Activated CD8-positive, alpha-beta T cell treated with anti-CD3 and anti-CD28 coated beads for 36 hours (primary cell): ENCODE data around the gene ZC3HAV1. TPM values are rescaled to one million over a fixed set of nuclear protein-coding genes. Genes with fewer than 3 reads are reported as not detected.

Source experiments
- ATAC-seq: fragments of 200-7000 bp; cut with Tn5 transposase; one replicate; pipeline ENCODE4 v1.10.0; 2021; ENCODE audit warnings: mild to moderate bottlenecking, moderate library complexity
- CTCF ChIA-PET: fragments of 350-600 bp; sonication (Branson Sonifier 250); formaldehyde crosslinking; loops from one replicate; lab custom pipeline; 2021; ENCODE audit warnings: antibody characterized with exemption; lab: Charles Lee
- POLR2A ChIA-PET: fragments of 350-600 bp; sonication (Branson Sonifier 250); formaldehyde crosslinking; loops from one replicate; lab custom pipeline; 2021; ENCODE audit warnings: antibody characterized with exemption; lab: Charles Lee
- DNase-seq: peaks from one replicate; pipeline ENCODE4 v3.0.0-alpha.2; 2020
- H3K27ac Mint-ChIP-seq: one replicate; pipeline ENCODE4 v1.8.0; 2021; ENCODE audit warnings: mild to moderate bottlenecking, mixed read lengths
- H3K27me3 Mint-ChIP-seq: one replicate; pipeline ENCODE4 v1.8.0; 2021; ENCODE audit warnings: mixed read lengths
- H3K36me3 Mint-ChIP-seq: one replicate; pipeline ENCODE4 v1.8.0; 2021; ENCODE audit warnings: low read depth, mixed read lengths
- H3K4me1 Mint-ChIP-seq: one replicate; pipeline ENCODE4 v1.8.0; 2021; ENCODE audit warnings: low read depth, mixed read lengths
- H3K4me3 Mint-ChIP-seq: one replicate; pipeline ENCODE4 v1.8.0; 2021; ENCODE audit warnings: mild to moderate bottlenecking, moderate library complexity, mixed read lengths
- H3K9me3 Mint-ChIP-seq: one replicate; pipeline ENCODE4 v1.8.0; 2021; ENCODE audit warnings: mixed read lengths
- CTCF ChIP-seq: fragments of 200-600 bp; IDR thresholded peaks from one replicate; pipeline ENCODE4 v1.8.0; 2022; ENCODE audit warnings: antibody characterized with exemption, mild to moderate bottlenecking
- intact Hi-C: fragments of 100-400 bp; cut with micrococcal nuclease; formaldehyde crosslinking; loops from one replicate; pipeline ENCODE4 v1.10.0; 2022
- total RNA-seq, 2 experiments: library from RNA; stranded (reverse); gene quantifications; one replicate each; pipeline ENCODE4 v1.2.3, GENCODE V29; 2021

Gene ZC3HAV1
- total RNA-seq, 2 experiments from 2014 or later, result 125 to 128 TPM

GRCh38 chr7:139016931-139017511 is 92.5 kb downstream of the ZC3HAV1 start:
- POLR2A ChIA-PET, result interaction anchor here (0.8 to 2.2 kb wide), 3 partner anchors 18 to 129 kb away, joined by 3 to 9 read pairs (median 3); no protein-coding TSS in a partner anchor
- Mint-ChIP-seq H3K36me3 (peaks cover 5% of the 10 kb centered on the region), H3K27ac (no peak overlapping the region), H3K27me3 (no peaks in the 10 kb centered on the region), H3K4me3 (no peak overlapping the region), H3K4me1 (peaks cover 6% of the 10 kb centered on the region), H3K9me3 (no peaks in the 10 kb centered on the region)
- peak; percentile 94 for ATAC-seq
- intact Hi-C loops, result loop anchor here (10.0 kb wide), 1 partner anchor 328 kb away; the partner anchor contains the start of gene FMC1
- TF ChIP-seq CTCF, result peak; percentile 77
- DNase-seq, result peak; percentile 79
- CTCF ChIA-PET, result interaction anchor here (0.7 to 3.0 kb wide), 33 partner anchors 8 to 431 kb away, joined by 3 to 24 read pairs (median 4); partner anchors contain the start of gene ZC3HAV1L

- CTCF ChIA-PET, result interaction anchor here (1.1 kb wide), 1 partner anchor 64 kb away, joined by 3 read pairs; no protein-coding TSS in a partner anchor
- DNase-seq (no peak), ATAC-seq (no peak)
- POLR2A ChIA-PET, result no interaction called here
- Mint-ChIP-seq H3K9me3 (no peaks in the 10 kb centered on the region), H3K4me3 (no peak overlapping the region), H3K27ac (no peak overlapping the region), H3K4me1 (no peaks in the 10 kb centered on the region), H3K27me3 (no peaks in the 10 kb centered on the region), H3K36me3 (no peaks in the 10 kb centered on the region)
- TF ChIP-seq CTCF, result no peak
- intact Hi-C loops, result loop anchor here (10.0 kb wide), 1 partner anchor 333 kb away; the partner anchor contains the start of gene FMC1
Observed at GRCh38 chr7:139011373-139011772, 98.1 kb downstream of the ZC3HAV1 start.

GRCh38 chr7:139004321-139005090 is 105.0 kb downstream of the ZC3HAV1 start:
- Mint-ChIP-seq H3K36me3 (no peaks in the 10 kb centered on the region), H3K27ac (no peak overlapping the region), H3K4me3 (no peak overlapping the region), H3K9me3 (peaks cover 19% of the 10 kb centered on the region), H3K4me1 (peaks cover under 1% of the 10 kb centered on the region), H3K27me3 (no peaks in the 10 kb centered on the region)
- POLR2A ChIA-PET, result no interaction called here
- DNase-seq (no peak), ATAC-seq (no peak)
- no peak for TF ChIP-seq CTCF
- CTCF ChIA-PET, result interaction anchor here (1.1 to 1.4 kb wide), 2 partner anchors 13 to 71 kb away, joined by 3 to 7 read pairs; no protein-coding TSS in a partner anchor
- intact Hi-C loops, result no loop called here

GRCh38 chr7:138999414-138999813 is 110.1 kb downstream of the ZC3HAV1 start:
- ChIA-PET POLR2A (no interaction called here), CTCF (interaction anchor here (1.3 kb wide), 1 partner anchor 113 kb away, joined by 4 read pairs; no protein-coding TSS in a partner anchor)
- no peak overlapping the region for H3K4me3 Mint-ChIP-seq
- peaks cover 8% of the 10 kb centered on the region for H3K9me3 Mint-ChIP-seq
- H3K4me1 Mint-ChIP-seq, result peaks cover 4% of the 10 kb centered on the region
- no peaks in the 10 kb centered on the region for H3K36me3 Mint-ChIP-seq
- TF ChIP-seq CTCF, result no peak
- H3K27ac Mint-ChIP-seq, result no peak overlapping the region
- ATAC-seq, result no peak
- no peak for DNase-seq
- no peaks in the 10 kb centered on the region for H3K27me3 Mint-ChIP-seq
- intact Hi-C loops, result no loop called here

Other genes with a start within 250 kb of the ZC3HAV1 start
- gene KIAA1549, start 128.3 kb downstream of the ZC3HAV1 start, total RNA-seq, result 1 to 10 TPM; 1.3 to 1.5 TPM
- 10 to 100 TPM; 19.9 TPM for gene ZC3HAV1L, start 73.7 kb downstream of the ZC3HAV1 start, total RNA-seq
- gene UBN2, start 121.5 kb upstream of the ZC3HAV1 start, total RNA-seq, result 1 to 10 TPM; 7.0 to 7.6 TPM
- 10 to 100 TPM in 1 of 2 experiments, 1 to 10 TPM in 1; 9.9 to 12.6 TPM for gene FMC1, start 231.6 kb upstream of the ZC3HAV1 start, total RNA-seq